Effector memory CD8-positive, alpha-beta T cell (primary cell): ENCODE measurements around the gene CLSTN2.

Experiments used
- ATAC-seq: fragments of 150-1000 bp; cut with Tn5 transposase; replicated peaks from 2 replicates; pipeline ENCODE4 v1.10.0; 2021; ENCODE audit warnings: mild to moderate bottlenecking, moderate library complexity
- DNase-seq, 3 experiments: peaks; one replicate each; pipeline ENCODE4 v3.0.0; 2021
- H3K27ac Mint-ChIP-seq, 2 donors: one replicate each; pipeline ENCODE4 v1.8.0; 2022; ENCODE audit warnings: mild to moderate bottlenecking in 2 of 2, mixed read lengths in 2 of 2, moderate library complexity in 2 of 2
- H3K27me3 Mint-ChIP-seq, 2 donors: one replicate each; pipeline ENCODE4 v1.8.0; 2022; ENCODE audit warnings: mixed read lengths in 2 of 2
- H3K36me3 Mint-ChIP-seq: one replicate; pipeline ENCODE4 v1.8.0; 2022; ENCODE audit warnings: mild to moderate bottlenecking, moderate library complexity, mixed read lengths; ENCODE audit not compliant: insufficient read depth
- H3K4me1 Mint-ChIP-seq, 2 donors: one replicate each; pipeline ENCODE4 v1.8.0; 2022; ENCODE audit warnings: low read depth in 2 of 2, mixed read lengths in 2 of 2
- H3K4me3 Mint-ChIP-seq, 2 donors: one replicate each; pipeline ENCODE4 v1.8.0; 2022; ENCODE audit warnings: mild to moderate bottlenecking in 2 of 2, mixed read lengths in 2 of 2, moderate library complexity in 2 of 2
- H3K9me3 Mint-ChIP-seq, 2 donors: one replicate each; pipeline ENCODE4 v1.8.0; 2022; ENCODE audit warnings: mixed read lengths in 2 of 2

CLSTN2 gene

GRCh38 chr3:140152851-140153639 is 218.1 kb downstream of the CLSTN2 start:
- Mint-ChIP-seq H3K9me3 (no peaks in the 10 kb centered on the region), H3K4me1 (no peaks in the 10 kb centered on the region), H3K27me3 (no peaks in the 10 kb centered on the region), H3K4me3 (no peak overlapping the region), H3K36me3 (no peaks in the 10 kb centered on the region), H3K27ac (no peak overlapping the region)
- no peak for DNase-seq
- no peak for ATAC-seq

DNA sequence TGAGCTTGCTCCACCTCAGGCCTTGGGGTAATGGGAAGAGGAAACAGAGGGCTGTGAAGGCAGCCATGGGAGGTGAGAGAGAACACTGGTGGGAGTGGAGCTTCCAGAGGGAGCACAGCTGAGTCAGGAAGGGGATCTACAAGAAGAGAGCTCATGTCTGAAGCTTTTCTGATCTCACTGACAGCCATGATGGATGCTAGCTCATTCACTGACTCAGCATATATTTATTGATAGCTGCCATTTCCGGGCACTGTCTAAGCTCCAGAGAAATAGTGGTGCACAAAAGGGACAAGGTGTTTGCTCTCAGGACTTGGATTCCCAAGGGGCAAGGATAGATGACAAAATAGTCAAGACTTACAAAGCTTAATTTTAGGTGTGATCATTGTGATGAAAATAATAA is 218.8 kb downstream of the CLSTN2 start:
- no peak for DNase-seq
- no peak overlapping the region for H3K4me3 Mint-ChIP-seq
- no peak for ATAC-seq
- no peaks in the 10 kb centered on the region for H3K36me3 Mint-ChIP-seq
- H3K27ac Mint-ChIP-seq, result no peak overlapping the region
- H3K9me3 Mint-ChIP-seq, result no peaks in the 10 kb centered on the region
- H3K4me1 Mint-ChIP-seq, result no peaks in the 10 kb centered on the region
- H3K27me3 Mint-ChIP-seq, result no peaks in the 10 kb centered on the region

DNA sequence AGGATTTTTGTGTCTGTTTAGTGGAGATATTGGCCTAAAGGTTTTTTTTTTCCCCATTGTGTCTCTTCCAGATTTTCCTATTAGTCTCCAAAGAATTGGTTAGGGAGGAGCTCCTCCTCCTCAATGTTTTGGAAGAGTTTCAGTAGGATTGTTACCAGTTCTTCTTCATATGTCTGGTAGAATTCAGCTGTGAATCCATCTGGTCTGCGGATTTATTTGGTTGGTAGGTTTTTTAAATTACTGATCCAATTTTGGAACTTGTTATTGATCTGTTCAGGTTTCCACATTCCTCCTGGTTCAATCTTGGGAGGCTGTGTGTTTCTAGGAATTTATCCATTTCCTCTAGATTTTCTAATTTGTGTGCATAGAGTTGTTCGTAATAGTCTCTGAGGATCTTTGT is 222.2 kb downstream of the CLSTN2 start:
- DNase-seq (no peak), ATAC-seq (no peak)
- no peak overlapping the region for H3K27ac Mint-ChIP-seq
- no peaks in the 10 kb centered on the region for H3K36me3 Mint-ChIP-seq
- no peak overlapping the region for H3K4me3 Mint-ChIP-seq
- no peaks in the 10 kb centered on the region for H3K4me1 Mint-ChIP-seq
- no peaks in the 10 kb centered on the region for H3K9me3 Mint-ChIP-seq
- H3K27me3 Mint-ChIP-seq, result no peaks in the 10 kb centered on the region

DNA sequence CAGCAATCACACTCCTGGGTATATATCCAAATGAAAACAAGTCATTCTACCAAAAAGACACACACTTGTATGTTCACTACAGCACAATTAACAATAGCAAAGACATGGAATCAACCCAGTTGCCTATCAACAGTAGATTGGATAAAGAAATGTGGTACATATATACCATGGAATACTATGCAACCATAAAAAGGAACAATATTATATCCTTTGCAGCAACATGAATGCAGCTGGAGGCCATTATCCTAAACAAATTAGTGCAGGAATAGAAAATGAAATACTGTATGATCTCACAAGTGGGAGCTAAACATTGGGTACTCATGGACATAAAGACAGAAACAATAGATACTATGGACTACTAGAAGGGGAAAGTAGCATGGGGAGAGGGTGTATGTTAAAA is 224.7 kb downstream of the CLSTN2 start:
- Mint-ChIP-seq H3K4me1 (no peaks in the 10 kb centered on the region), H3K9me3 (peaks cover under 1 to 7% of the 10 kb centered on the region in 2 donors), H3K4me3 (no peak overlapping the region), H3K36me3 (no peaks in the 10 kb centered on the region), H3K27me3 (no peaks in the 10 kb centered on the region), H3K27ac (no peak overlapping the region)
- ATAC-seq, result no peak
- DNase-seq, result no peak

DNA sequence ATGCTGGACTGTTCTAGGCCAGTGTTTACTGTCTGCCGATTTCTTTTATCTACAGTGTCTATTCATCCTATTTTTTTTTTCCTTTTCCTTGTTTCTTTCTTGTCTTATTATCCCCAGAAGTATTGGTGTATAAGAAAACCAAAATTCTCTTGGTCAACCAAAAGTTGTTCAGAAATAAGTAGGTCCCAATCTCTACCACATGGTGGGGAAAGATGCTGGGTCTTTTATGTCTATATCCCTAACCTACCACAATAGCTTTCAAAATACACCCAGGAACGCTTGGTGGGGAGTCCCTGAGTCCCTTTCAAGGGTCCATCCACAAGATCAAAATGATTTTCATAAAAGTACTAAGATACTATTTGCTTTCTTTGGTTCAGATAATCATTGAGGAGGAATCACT is 225.6 kb downstream of the CLSTN2 start:
- DNase-seq, result no peak
- no peak overlapping the region for H3K4me3 Mint-ChIP-seq
- H3K4me1 Mint-ChIP-seq, result no peaks in the 10 kb centered on the region
- peaks cover 1 to 16% of the 10 kb centered on the region in 2 donors for H3K9me3 Mint-ChIP-seq
- ATAC-seq, result no peak
- H3K27me3 Mint-ChIP-seq, result no peaks in the 10 kb centered on the region
- H3K36me3 Mint-ChIP-seq, result no peaks in the 10 kb centered on the region
- no peak overlapping the region for H3K27ac Mint-ChIP-seq

DNA sequence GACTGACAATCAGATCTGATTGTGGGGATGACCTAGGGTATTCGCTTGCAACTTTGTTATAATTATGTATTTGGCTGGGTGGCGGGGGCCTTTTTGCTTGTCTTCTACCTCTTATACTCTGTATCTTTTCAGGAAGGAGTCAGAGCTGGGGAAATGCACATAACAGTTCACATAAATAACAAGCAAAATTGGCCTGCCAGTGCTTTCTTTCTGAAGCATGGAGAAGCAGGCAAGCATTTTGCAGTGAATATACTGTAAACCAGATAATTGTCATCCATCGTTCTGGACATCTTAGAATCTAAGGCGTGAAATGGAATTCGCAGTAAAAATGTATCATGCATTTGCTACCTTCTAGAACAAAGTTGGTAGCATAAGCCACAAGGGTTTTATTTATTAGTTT is 227.6 kb downstream of the CLSTN2 start:
- no peaks in the 10 kb centered on the region for H3K36me3 Mint-ChIP-seq
- H3K9me3 Mint-ChIP-seq, result peaks cover 1 to 17% of the 10 kb centered on the region in 2 donors
- no peak for ATAC-seq
- H3K4me1 Mint-ChIP-seq, result no peaks in the 10 kb centered on the region
- H3K27ac Mint-ChIP-seq, result no peak overlapping the region
- H3K4me3 Mint-ChIP-seq, result no peak overlapping the region
- no peak for DNase-seq
- H3K27me3 Mint-ChIP-seq, result no peaks in the 10 kb centered on the region

- DNase-seq (no peak), ATAC-seq (no peak)
- Mint-ChIP-seq H3K9me3 (peaks cover 1 to 17% of the 10 kb centered on the region in 2 donors), H3K27me3 (no peaks in the 10 kb centered on the region), H3K27ac (no peak overlapping the region), H3K36me3 (no peaks in the 10 kb centered on the region), H3K4me3 (no peak overlapping the region), H3K4me1 (no peaks in the 10 kb centered on the region)
Measured at GRCh38 chr3:140163159-140163763, 228.3 kb downstream of the CLSTN2 start.

GRCh38 chr3:140164156-140164555 is 229.2 kb downstream of the CLSTN2 start:
- Mint-ChIP-seq H3K27ac (no peak overlapping the region), H3K36me3 (no peaks in the 10 kb centered on the region), H3K9me3 (peaks cover 1 to 17% of the 10 kb centered on the region in 2 donors), H3K27me3 (no peaks in the 10 kb centered on the region), H3K4me3 (no peak overlapping the region), H3K4me1 (no peaks in the 10 kb centered on the region)
- DNase-seq (no peak), ATAC-seq (no peak)

DNA sequence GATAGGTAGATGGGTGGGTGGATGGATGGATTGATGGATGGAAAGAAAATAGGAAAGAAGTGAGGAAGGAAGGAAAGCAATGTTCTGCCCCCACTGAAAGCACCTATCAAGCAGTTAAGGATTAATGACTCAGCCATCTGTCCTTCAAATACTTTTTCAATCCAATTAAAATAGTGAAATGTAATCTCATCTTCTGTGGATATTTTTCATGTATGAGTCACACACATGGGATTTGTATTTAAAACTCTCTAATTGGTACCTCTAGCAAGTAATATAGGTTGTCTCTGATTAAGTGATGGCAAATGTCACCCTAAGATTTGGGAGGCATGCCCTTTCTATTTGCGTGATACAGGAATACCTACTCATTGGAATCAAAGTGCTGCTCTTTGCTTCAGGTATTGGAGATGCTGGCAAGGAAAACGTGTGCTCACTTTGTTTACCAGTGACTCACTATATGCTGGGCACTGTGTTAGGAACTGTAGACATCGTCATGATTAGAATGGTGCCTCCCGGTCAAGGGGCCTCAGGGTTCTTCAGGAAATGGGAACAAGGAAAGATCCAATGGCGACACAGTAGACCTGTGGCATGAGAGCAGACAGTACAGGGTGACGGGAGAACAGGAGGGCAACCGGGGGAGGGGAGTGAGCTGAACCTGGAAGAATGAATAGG is 230.1 kb downstream of the CLSTN2 start:
- Mint-ChIP-seq H3K4me3 (no peak overlapping the region), H3K27me3 (peaks cover 0 to 2% of the 10 kb centered on the region in 2 donors), H3K27ac (no peak overlapping the region), H3K9me3 (peaks cover 1 to 17% of the 10 kb centered on the region in 2 donors), H3K4me1 (no peaks in the 10 kb centered on the region), H3K36me3 (no peaks in the 10 kb centered on the region)
- DNase-seq, result no peak
- ATAC-seq, result no peak

- H3K36me3 Mint-ChIP-seq, result no peaks in the 10 kb centered on the region
Measured at GRCh38 chr3:140165781-140166180, 230.8 kb downstream of the CLSTN2 start.

GRCh38 chr3:140166861-140167599 is 232.0 kb downstream of the CLSTN2 start:
- H3K4me3 Mint-ChIP-seq, result no peak overlapping the region
- H3K36me3 Mint-ChIP-seq, result peaks cover under 1% of the 10 kb centered on the region
- H3K27me3 Mint-ChIP-seq, result peaks cover 0 to 6% of the 10 kb centered on the region in 2 donors
- H3K9me3 Mint-ChIP-seq, result peaks cover 1 to 17% of the 10 kb centered on the region in 2 donors
- ATAC-seq, result no peak
- no peak overlapping the region for H3K27ac Mint-ChIP-seq
- no peak for DNase-seq
- no peaks in the 10 kb centered on the region for H3K4me1 Mint-ChIP-seq

More at GRCh38 chr3:140165781-140166180, 230.8 kb downstream of the CLSTN2 start:
- ATAC-seq, result no peak
- Mint-ChIP-seq H3K4me1 (no peaks in the 10 kb centered on the region), H3K27ac (no peak overlapping the region), H3K4me3 (no peak overlapping the region), H3K27me3 (peaks cover 0 to 6% of the 10 kb centered on the region in 2 donors), H3K9me3 (peaks cover 1 to 17% of the 10 kb centered on the region in 2 donors)
- DNase-seq, result no peak

- Mint-ChIP-seq H3K4me1 (no peaks in the 10 kb centered on the region), H3K27me3 (peaks cover 0 to 6% of the 10 kb centered on the region in 2 donors), H3K9me3 (peaks cover 3 to 17% of the 10 kb centered on the region in 2 donors), H3K36me3 (peaks cover 2% of the 10 kb centered on the region), H3K27ac (no peak overlapping the region), H3K4me3 (no peak overlapping the region)
- ATAC-seq (no peak), DNase-seq (no peak)
Measured at GRCh38 chr3:140167600-140168281, 232.8 kb downstream of the CLSTN2 start.

DNA sequence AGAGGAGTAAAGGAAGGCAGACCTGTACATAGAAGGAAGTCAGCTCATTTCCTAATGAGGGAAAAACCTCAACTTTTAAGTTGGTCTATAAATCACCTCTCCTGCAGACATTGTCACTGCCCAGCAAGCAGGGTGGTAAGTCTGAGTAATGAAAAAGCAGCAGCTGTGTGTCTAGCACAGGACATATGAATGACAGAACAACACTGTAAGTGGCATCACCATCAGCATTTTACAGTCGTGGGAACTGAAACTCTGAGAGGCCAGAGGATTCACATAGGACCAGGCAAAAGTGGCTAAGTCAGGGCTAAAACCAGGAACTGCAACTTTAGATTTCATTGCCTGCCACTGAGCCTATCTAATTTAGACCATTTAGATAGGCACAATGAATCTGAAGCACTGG is 235.6 kb downstream of the CLSTN2 start:
- Mint-ChIP-seq H3K4me1 (no peaks in the 10 kb centered on the region), H3K4me3 (no peak overlapping the region), H3K27me3 (peaks cover 0 to 6% of the 10 kb centered on the region in 2 donors), H3K27ac (no peak overlapping the region), H3K36me3 (peaks cover 2% of the 10 kb centered on the region), H3K9me3 (peaks cover under 1 to 2% of the 10 kb centered on the region in 2 donors)
- no peak for DNase-seq
- no peak for ATAC-seq
